IMR-90 (cell line): ENCODE data around the gene EAF1. TPM values are rescaled to one million over a fixed set of nuclear protein-coding genes. Genes with fewer than 3 reads are reported as not detected.

Experiments
- ATAC-seq: fragments of 200-7000 bp; cut with Tn5 transposase; 2 replicates; pipeline ENCODE4 v1.9.1; 2020; ENCODE audit warnings: low read depth, mild to moderate bottlenecking, moderate library complexity
- BruUV-seq: library from RNA; stranded (reverse); fragments of 400-500 nt; replicated peaks from 2 replicates; lab custom pipeline; 2021; lab: Mats Ljungman, UMichigan
- CTCF ChIA-PET: fragments of 300-600 bp; formaldehyde crosslinking; extraction: SDS; loops from one replicate; lab custom pipeline; 2021; ENCODE audit warnings: antibody characterized with exemption; lab: Yijun Ruan, JAX
- POLR2A ChIA-PET: fragments of 300-600 bp; sonication (Branson Sonifier 250); formaldehyde crosslinking; loops from one replicate; lab custom pipeline; 2022; ENCODE audit warnings: antibody characterized with exemption; ENCODE audit not compliant: unreplicated experiment; lab: Charles Lee
- DNase-seq: peaks from one replicate; pipeline ENCODE4 v3.0.0; 2013
- H2AFZ ChIP-seq: replicated peaks from 2 replicates; pipeline ENCODE3; 2013; ENCODE audit warnings: low read length, mild to moderate bottlenecking; ENCODE audit not compliant: poor library complexity
- H2AK5ac ChIP-seq: 2 replicates; pipeline ENCODE4 v1.6.1; 2013; ENCODE audit warnings: low read depth, low read length, inconsistent platforms
- H2AK9ac ChIP-seq: replicated peaks from 2 replicates; pipeline ENCODE3; 2013; ENCODE audit warnings: mild to moderate bottlenecking, low read depth, low read length, moderate library complexity; ENCODE audit not compliant: poor library complexity
- H2BK120ac ChIP-seq: 2 replicates; pipeline ENCODE4 v1.6.1; 2013; ENCODE audit warnings: low read depth, low read length, inconsistent platforms
- H2BK15ac ChIP-seq: 3 replicates; pipeline ENCODE4 v1.6.1; 2013; ENCODE audit warnings: low read depth, low read length, inconsistent platforms
- H2BK20ac ChIP-seq: 2 replicates; pipeline ENCODE4 v1.6.1; 2013; ENCODE audit warnings: low read depth, mild to moderate bottlenecking, inconsistent platforms, low read length, moderate library complexity
- H2BK5ac ChIP-seq: 2 replicates; pipeline ENCODE4 v1.6.1; 2013; ENCODE audit warnings: mild to moderate bottlenecking, low read depth, low read length, inconsistent platforms; ENCODE audit not compliant: poor library complexity, severe bottlenecking
- H3K14ac ChIP-seq: replicated peaks from 2 replicates; pipeline ENCODE4 v1.6.1; 2013; ENCODE audit warnings: low read depth, low read length, inconsistent platforms
- H3K18ac ChIP-seq: 2 replicates; pipeline ENCODE4 v1.6.1; 2013; ENCODE audit warnings: low read depth, low read length, control low read depth
- H3K23ac ChIP-seq: 2 replicates; pipeline ENCODE4 v1.6.1; 2013; ENCODE audit warnings: low read depth, low read length, inconsistent platforms
- H3K27ac ChIP-seq: 2 replicates; pipeline ENCODE4 v1.5.1; 2013; ENCODE audit warnings: mild to moderate bottlenecking, control low read depth, low read length; ENCODE audit not compliant: insufficient read depth
- H3K27me3 ChIP-seq: 2 replicates; pipeline ENCODE4 v1.6.1; 2013; ENCODE audit warnings: low read length; ENCODE audit not compliant: control insufficient read depth, insufficient read depth
- H3K36me3 ChIP-seq: 2 replicates; pipeline ENCODE4 v1.6.1; 2013; ENCODE audit warnings: low read length, mixed read lengths; ENCODE audit not compliant: control insufficient read depth, insufficient read depth
- H3K4ac ChIP-seq: 2 replicates; pipeline ENCODE4 v1.6.1; 2013; ENCODE audit warnings: low read depth, low read length, inconsistent platforms
- H3K4me1 ChIP-seq: 2 replicates; pipeline ENCODE4 v1.6.1; 2013; ENCODE audit warnings: low read length, mixed read lengths; ENCODE audit not compliant: control insufficient read depth, insufficient read depth
- H3K4me2 ChIP-seq: 2 replicates; pipeline ENCODE4 v1.6.1; 2013; ENCODE audit warnings: low read depth, mild to moderate bottlenecking, control low read depth, low read length, moderate library complexity
- H3K4me3 ChIP-seq: 2 replicates; pipeline ENCODE4 v1.5.1; 2013; ENCODE audit warnings: low read depth, mild to moderate bottlenecking, control low read depth, low read length, moderate library complexity; ENCODE audit not compliant: insufficient read depth
- H3K56ac ChIP-seq: 2 replicates; pipeline ENCODE4 v1.6.1; 2013; ENCODE audit warnings: low read length, inconsistent platforms; ENCODE audit not compliant: insufficient read depth; ENCODE audit errors: extremely low read depth
- H3K79me1 ChIP-seq, 2 experiments: 2 replicates each; pipeline ENCODE4 v1.6.1; 2013; ENCODE audit warnings: low read length in 2 of 2, inconsistent platforms in 1 of 2, low read depth in 1 of 2
- H3K9ac ChIP-seq: 2 replicates; pipeline ENCODE4 v1.6.1; 2013; ENCODE audit warnings: low read depth, low read length, control low read depth
- H3K9me1 ChIP-seq: 2 replicates; pipeline ENCODE4 v1.6.1; 2013; ENCODE audit warnings: low read length, inconsistent platforms; ENCODE audit not compliant: insufficient read depth
- H3K9me3 ChIP-seq: 2 replicates; pipeline ENCODE4 v1.6.1; 2013; ENCODE audit warnings: low read length; ENCODE audit not compliant: control insufficient read depth, insufficient read depth
- H4K20me1 ChIP-seq: 2 replicates; pipeline ENCODE4 v1.6.1; 2013; ENCODE audit warnings: low read length, inconsistent platforms; ENCODE audit not compliant: insufficient read depth
- H4K5ac ChIP-seq: 2 replicates; pipeline ENCODE4 v1.6.1; 2013; ENCODE audit warnings: mild to moderate bottlenecking, low read depth, low read length, control low read depth
- H4K8ac ChIP-seq, 2 experiments: 2 replicates each; pipeline ENCODE4 v1.6.1; 2013; ENCODE audit warnings: low read depth in 2 of 2, low read length in 2 of 2, control low read depth in 1 of 2, inconsistent platforms in 1 of 2
- H4K91ac ChIP-seq: 2 replicates; pipeline ENCODE4 v1.6.1; 2013; ENCODE audit warnings: low read depth, low read length, inconsistent platforms; ENCODE audit not compliant: insufficient read depth
- BHLHE40 ChIP-seq: fragments of 150-350 bp; IDR thresholded peaks from 2 replicates; pipeline ENCODE4 v1.6.1; 2016; ENCODE audit warnings: mild to moderate bottlenecking, low read depth, low read length
- CEBPB ChIP-seq: IDR thresholded peaks from 2 replicates; pipeline ENCODE4 v1.6.1; 2012; ENCODE audit warnings: low read depth, low read length, improper control_type of control experiment
- CHD1 ChIP-seq: IDR thresholded peaks from 2 replicates; pipeline ENCODE4 v1.6.1; 2012; ENCODE audit warnings: low read depth, low read length, improper control_type of control experiment
- CTCF ChIP-seq: conservative IDR thresholded peaks from 2 replicates; pipeline ENCODE4 v1.5.1; 2012; ENCODE audit warnings: mild to moderate bottlenecking, low read depth, low read length, improper control_type of control experiment
- FOS ChIP-seq: fragments of 150-350 bp; IDR thresholded peaks from 2 replicates; pipeline ENCODE4 v1.6.1; 2016; ENCODE audit warnings: low read depth, low read length
- MAFK ChIP-seq: IDR thresholded peaks from 2 replicates; pipeline ENCODE4 v1.6.1; 2012; ENCODE audit warnings: low read depth, low read length, improper control_type of control experiment
- MAZ ChIP-seq: IDR thresholded peaks from 2 replicates; pipeline ENCODE4 v1.6.1; 2012; ENCODE audit warnings: low read depth, mild to moderate bottlenecking, low read length, improper control_type of control experiment, moderate library complexity, borderline replicate concordance
- MXI1 ChIP-seq: IDR thresholded peaks from 2 replicates; pipeline ENCODE4 v1.6.1; 2012; ENCODE audit warnings: low read depth, mild to moderate bottlenecking, low read length, moderate library complexity, borderline replicate concordance
- NFE2L2 ChIP-seq: fragments of 150-350 bp; IDR thresholded peaks from 2 replicates; pipeline ENCODE4 v1.6.1; 2016; ENCODE audit warnings: low read depth, mild to moderate bottlenecking, low read length
- POLR2A ChIP-seq: IDR thresholded peaks from 2 replicates; pipeline ENCODE4 v1.6.1; 2012; ENCODE audit warnings: mild to moderate bottlenecking, low read depth, low read length
- RAD21 ChIP-seq: IDR thresholded peaks from 2 replicates; pipeline ENCODE4 v1.6.1; 2012; ENCODE audit warnings: low read length, improper control_type of control experiment
- RCOR1 ChIP-seq: IDR thresholded peaks from 2 replicates; pipeline ENCODE4 v1.6.1; 2012; ENCODE audit warnings: mild to moderate bottlenecking, low read length, improper control_type of control experiment; ENCODE audit not compliant: insufficient replicate concordance
- RFX5 ChIP-seq: IDR thresholded peaks from 2 replicates; pipeline ENCODE4 v1.8.0; 2012; ENCODE audit warnings: low read depth, mild to moderate bottlenecking, low read length, moderate library complexity
- SMC3 ChIP-seq: fragments of 150-350 bp; IDR thresholded peaks from 2 replicates; pipeline ENCODE4 v1.6.1; 2016; ENCODE audit warnings: low read depth, mild to moderate bottlenecking, antibody characterized with exemption, low read length, moderate library complexity
- WGBS, 2 experiments: methylation state at CpG; one replicate each; pipeline versions ENCODE4 v1.1.5 to v1.1.7; 2013; ENCODE audit warnings: missing lambda C conversion rate in 2 of 2; ENCODE audit not compliant: insufficient read length in 1 of 2; ENCODE audit errors: extremely low coverage in 2 of 2; 5-methylcytosine and 5-hydroxymethylcytosine counted together
- dilution Hi-C: fragments of 300-500 bp; cut with HindIII; formaldehyde crosslinking; loops from one replicate; pipeline ENCODE4 v1.14.3; 2018; ENCODE audit warnings: low sequenced_read_pairs; ENCODE audit not compliant: unreplicated experiment
- in situ Hi-C: fragments of 300-500 bp; cut with MboI; formaldehyde crosslinking; loops from 3 replicates; pipeline ENCODE4 v1.14.3; 2019; ENCODE audit warnings: low sequenced_read_pairs, inconsistent platforms, mixed read lengths
- intact Hi-C: fragments of 100-400 bp; cut with micrococcal nuclease; formaldehyde crosslinking; loops from 2 replicates; pipeline ENCODE4 v1.10.0; 2022
- polyA plus RNA-seq, 3 experiments: library from polyadenylated mRNA; depleted of rRNA; stranded (reverse); fragments of >200 nt; gene quantifications; 2 replicates each; pipeline ENCODE4 v1.2.3, GENCODE V29; 2012; ENCODE audit warnings: low replicate concordance in 1 of 3
- total RNA-seq: library from RNA; depleted of rRNA; stranded (reverse); fragments of >200 nt; gene quantifications from 2 replicates; pipeline ENCODE4 v1.2.3, GENCODE V29; 2012
- TF ChIP-seq, protein P1 (sequence below): fragments of 150-350 bp; IDR thresholded peaks from 2 replicates; pipeline ENCODE4 v1.6.1; 2017; ENCODE audit warnings: mild to moderate bottlenecking, antibody characterized with exemption, low read length, low read depth
- TF ChIP-seq, protein P2 (sequence below): fragments of 150-350 bp; IDR thresholded peaks from 2 replicates; pipeline ENCODE4 v1.6.1; 2016; ENCODE audit warnings: low read depth, mild to moderate bottlenecking, low read length, moderate library complexity, borderline replicate concordance

Gene EAF1
- total and polyA plus RNA-seq, 2 of the 4 experiments (the other 2 are of a cell fraction): 7.0 to 21.3 TPM

DNA sequence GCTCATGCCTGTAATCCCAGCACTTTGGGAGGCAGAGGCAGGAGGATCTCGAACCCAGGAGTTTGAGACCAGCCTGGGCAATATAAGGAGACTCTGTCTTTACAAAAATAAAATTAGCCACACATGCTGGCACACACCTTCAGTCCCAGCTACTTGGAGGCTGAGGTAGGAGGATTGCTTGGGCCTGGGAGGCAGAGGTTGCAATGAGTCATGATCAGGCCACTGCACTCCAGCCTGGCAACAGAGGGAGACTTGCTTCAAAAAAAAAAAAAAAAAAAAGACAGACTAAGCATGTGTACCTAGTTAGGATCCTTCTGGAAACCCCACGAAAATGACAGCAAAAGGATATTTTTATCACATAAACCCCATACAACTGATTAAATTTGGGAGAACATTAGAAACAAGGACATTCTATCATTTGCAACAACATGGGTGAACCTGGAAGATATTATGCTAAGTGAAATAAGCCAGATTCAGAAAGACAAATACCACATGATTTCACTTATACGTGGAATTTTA is 44.9 kb upstream of the EAF1 start:
- H3K79me1 ChIP-seq: no peaks in the 10 kb centered on the region
- H3K36me3 ChIP-seq: no peaks in the 10 kb centered on the region
- peaks cover 4% of the 10 kb centered on the region for H3K9me3 ChIP-seq
- H3K4ac ChIP-seq: no peak overlapping the region
- H4K8ac ChIP-seq: no peak overlapping the region
- in situ Hi-C loops: loop anchor here (5.0 to 25.0 kb wide), 2 partner anchors 115 to 270 kb away; no protein-coding TSS in a partner anchor
- no CpG with 5 or more reads among the region's 3 CpGs for WGBS, 2 experiments
- dilution Hi-C loops: no loop called here
- no peak overlapping the region for H4K5ac ChIP-seq
- H2AK5ac ChIP-seq: no peak overlapping the region
- no peak overlapping the region for H3K4me3 ChIP-seq
- no peak overlapping the region for H3K27ac ChIP-seq
- no peak overlapping the region for H3K18ac ChIP-seq
- H2BK120ac ChIP-seq: no peak overlapping the region
- no peak overlapping the region for H2AFZ ChIP-seq
- H3K56ac ChIP-seq: no peak overlapping the region
- TF ChIP-seq MAZ (no peak), CHD1 (no peak), MXI1 (no peak), POLR2A (no peak), MAFK (no peak), FOS (no peak), NFE2L2 (no peak), BHLHE40 (no peak), RAD21 (no peak), RFX5 (no peak), CEBPB (no peak), CTCF (no peak), SMC3 (no peak), RCOR1 (no peak)
- TF ChIP-seq, protein P1, sequence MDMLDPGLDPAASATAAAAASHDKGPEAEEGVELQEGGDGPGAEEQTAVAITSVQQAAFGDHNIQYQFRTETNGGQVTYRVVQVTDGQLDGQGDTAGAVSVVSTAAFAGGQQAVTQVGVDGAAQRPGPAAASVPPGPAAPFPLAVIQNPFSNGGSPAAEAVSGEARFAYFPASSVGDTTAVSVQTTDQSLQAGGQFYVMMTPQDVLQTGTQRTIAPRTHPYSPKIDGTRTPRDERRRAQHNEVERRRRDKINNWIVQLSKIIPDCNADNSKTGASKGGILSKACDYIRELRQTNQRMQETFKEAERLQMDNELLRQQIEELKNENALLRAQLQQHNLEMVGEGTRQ: no peak
- TF ChIP-seq, protein P2, sequence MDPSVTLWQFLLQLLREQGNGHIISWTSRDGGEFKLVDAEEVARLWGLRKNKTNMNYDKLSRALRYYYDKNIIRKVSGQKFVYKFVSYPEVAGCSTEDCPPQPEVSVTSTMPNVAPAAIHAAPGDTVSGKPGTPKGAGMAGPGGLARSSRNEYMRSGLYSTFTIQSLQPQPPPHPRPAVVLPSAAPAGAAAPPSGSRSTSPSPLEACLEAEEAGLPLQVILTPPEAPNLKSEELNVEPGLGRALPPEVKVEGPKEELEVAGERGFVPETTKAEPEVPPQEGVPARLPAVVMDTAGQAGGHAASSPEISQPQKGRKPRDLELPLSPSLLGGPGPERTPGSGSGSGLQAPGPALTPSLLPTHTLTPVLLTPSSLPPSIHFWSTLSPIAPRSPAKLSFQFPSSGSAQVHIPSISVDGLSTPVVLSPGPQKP: no peak
- no peak overlapping the region for H2BK15ac ChIP-seq
- no peak overlapping the region for H2AK9ac ChIP-seq
- no peak overlapping the region for H4K91ac ChIP-seq
- no peaks in the 10 kb centered on the region for H4K20me1 ChIP-seq
- H2BK5ac ChIP-seq: no peak overlapping the region
- no peaks in the 10 kb centered on the region for H3K27me3 ChIP-seq
- BruUV-seq: no TSS peak
- H3K23ac ChIP-seq: no peak overlapping the region
- H3K4me1 ChIP-seq: no peaks in the 10 kb centered on the region
- intact Hi-C loops: no loop called here
- no peak overlapping the region for H3K14ac ChIP-seq
- no peak overlapping the region for H3K9ac ChIP-seq
- no peaks in the 10 kb centered on the region for H3K9me1 ChIP-seq
- no peak for ATAC-seq
- ChIA-PET CTCF (interaction anchor here (0.6 kb wide), 1 partner anchor 1795 kb away, joined by 6 read pairs; no protein-coding TSS in a partner anchor), POLR2A (no interaction called here)
- no peak for DNase-seq
- H2BK20ac ChIP-seq: no peak overlapping the region
- no peak overlapping the region for H3K4me2 ChIP-seq
